Measurements from ENCODE around the gene KRI1.
"Not testable (repeated sequence)": the region's sequence is repeated elsewhere in the genome, so short reads cannot be mapped to it uniquely, and the experiment has no call there.

The KRI1 gene

DNA sequence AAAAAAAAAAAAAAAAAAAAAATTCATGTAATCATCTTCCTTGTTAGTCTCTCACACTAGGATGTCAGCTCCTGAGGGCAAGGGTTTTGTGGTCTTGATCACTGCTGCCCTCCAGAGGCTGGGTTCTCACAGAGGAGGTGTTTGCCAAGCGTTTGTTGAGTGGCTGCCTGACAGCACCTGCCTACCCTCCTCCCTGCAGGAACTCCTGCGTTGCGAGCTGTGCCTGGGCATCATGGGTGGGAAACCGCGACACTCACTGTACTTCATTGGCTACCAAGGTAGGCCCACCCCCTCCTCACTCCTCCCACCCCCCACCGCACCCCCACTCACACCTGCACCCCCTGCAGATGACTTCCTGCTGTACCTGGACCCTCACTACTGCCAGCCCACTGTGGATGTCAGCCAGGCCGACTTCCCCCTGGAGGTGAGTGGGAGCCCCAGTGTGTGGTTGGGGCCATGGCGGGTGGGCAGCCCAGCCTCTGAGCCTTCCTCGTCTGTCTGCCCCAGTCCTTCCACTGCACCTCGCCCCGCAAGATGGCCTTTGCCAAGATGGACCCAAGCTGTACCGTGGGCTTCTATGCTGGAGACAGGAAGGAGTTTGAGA lies 14.0 kb downstream of the KRI1 start:
- peak; percentile 53 for DNase-seq (ENCODE audit: low read depth)
- H3K4me3 ChIP-seq (ENCODE audit: control insufficient read depth, low read depth, low read length), result no peak overlapping the region
- TF ChIP-seq CTCF (conservative IDR thresholded peaks at IDR 0.05; ENCODE audit: control insufficient read depth, insufficient read depth, low read depth, low read length), result peak; percentile 37

DNA sequence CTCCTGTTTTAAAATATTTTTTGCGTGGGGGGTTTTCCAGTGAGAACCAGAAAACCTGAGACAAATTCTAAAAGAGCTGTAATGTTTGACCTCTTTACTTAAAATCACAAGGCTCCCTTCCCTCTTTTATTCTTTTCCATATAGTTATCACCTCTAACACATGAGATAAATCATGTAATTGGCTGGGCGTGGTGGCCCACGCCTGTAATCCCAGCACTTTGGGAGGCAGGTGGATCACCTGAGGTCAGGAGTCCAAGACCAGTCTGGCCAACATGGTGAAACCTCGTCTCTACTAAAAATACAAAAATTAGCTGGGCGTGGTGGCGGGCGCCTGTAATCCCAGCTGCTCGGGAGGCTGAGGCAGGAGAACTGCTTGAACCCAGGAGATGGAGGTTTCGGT lies 14.8 kb downstream of the KRI1 start:
- DNase-seq (ENCODE audit: low read depth); H3K4me3 ChIP-seq (ENCODE audit: control insufficient read depth, low read depth, low read length): not testable (repeated sequence)

GRCh38 chr19:10550336-10550735 lies 15.5 kb downstream of the KRI1 start:
- TF ChIP-seq CTCF (conservative IDR thresholded peaks at IDR 0.05; ENCODE audit: control insufficient read depth, insufficient read depth, low read depth, low read length), result no peak
- no peak for DNase-seq (ENCODE audit: low read depth)
- no peak overlapping the region for H3K4me3 ChIP-seq (ENCODE audit: control insufficient read depth, low read depth, low read length)

DNA sequence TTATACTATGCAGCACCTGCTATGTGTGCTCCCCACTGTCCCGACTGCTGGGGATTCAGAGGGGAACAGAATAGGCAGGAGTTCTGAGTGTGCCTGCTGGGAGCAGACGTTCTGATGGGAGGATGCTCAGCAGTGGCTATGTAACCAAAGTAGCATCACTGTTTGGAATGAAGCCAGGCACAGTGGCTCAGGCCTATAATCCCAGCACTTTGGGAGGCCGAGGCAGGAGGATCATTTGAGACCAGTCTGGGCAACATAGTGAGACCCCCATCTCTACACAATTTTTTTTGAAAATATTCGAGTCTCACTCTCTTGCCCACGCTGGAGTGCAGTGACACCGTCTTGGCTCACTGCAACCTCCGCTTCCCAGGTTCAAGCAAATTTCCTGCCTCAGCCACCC lies 16.1 kb downstream of the KRI1 start:
- no peak overlapping the region for H3K4me3 ChIP-seq (ENCODE audit: control insufficient read depth, low read depth, low read length)
- DNase-seq (ENCODE audit: low read depth), result no peak
- TF ChIP-seq CTCF (conservative IDR thresholded peaks at IDR 0.05; ENCODE audit: control insufficient read depth, insufficient read depth, low read depth, low read length), result no peak

- no peak overlapping the region for H3K4me3 ChIP-seq (ENCODE audit: control insufficient read depth, low read depth, low read length)
- no peak for DNase-seq (ENCODE audit: low read depth)
- TF ChIP-seq CTCF (conservative IDR thresholded peaks at IDR 0.05; ENCODE audit: control insufficient read depth, insufficient read depth, low read depth, low read length), result no peak
Measured at GRCh38 chr19:10548746-10549276, 17.0 kb downstream of the KRI1 start.

DNA sequence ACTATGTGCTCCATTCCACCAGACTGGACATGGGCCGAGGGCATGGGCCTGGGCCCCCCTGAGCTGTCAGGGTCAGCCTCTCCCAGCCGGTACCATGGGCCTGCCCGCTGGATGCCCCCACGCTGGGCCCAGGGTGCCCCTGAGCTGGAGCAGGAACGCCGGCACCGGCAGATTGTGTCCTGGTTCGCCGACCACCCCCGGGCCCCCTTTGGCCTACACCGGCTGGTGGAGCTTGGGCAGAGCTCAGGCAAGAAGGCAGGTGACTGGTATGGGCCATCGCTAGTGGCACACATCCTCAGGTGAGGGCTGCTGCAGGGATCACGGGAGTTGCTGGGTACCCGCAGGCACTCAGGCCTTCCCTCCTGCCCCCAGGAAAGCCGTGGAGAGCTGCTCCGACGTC lies 19.0 kb downstream of the KRI1 start:
- DNase-seq (ENCODE audit: low read depth), result no peak
- TF ChIP-seq CTCF (conservative IDR thresholded peaks at IDR 0.05; ENCODE audit: control insufficient read depth, insufficient read depth, low read depth, low read length), result no peak
- H3K4me3 ChIP-seq (ENCODE audit: control insufficient read depth, low read depth, low read length), result no peak overlapping the region

DNA sequence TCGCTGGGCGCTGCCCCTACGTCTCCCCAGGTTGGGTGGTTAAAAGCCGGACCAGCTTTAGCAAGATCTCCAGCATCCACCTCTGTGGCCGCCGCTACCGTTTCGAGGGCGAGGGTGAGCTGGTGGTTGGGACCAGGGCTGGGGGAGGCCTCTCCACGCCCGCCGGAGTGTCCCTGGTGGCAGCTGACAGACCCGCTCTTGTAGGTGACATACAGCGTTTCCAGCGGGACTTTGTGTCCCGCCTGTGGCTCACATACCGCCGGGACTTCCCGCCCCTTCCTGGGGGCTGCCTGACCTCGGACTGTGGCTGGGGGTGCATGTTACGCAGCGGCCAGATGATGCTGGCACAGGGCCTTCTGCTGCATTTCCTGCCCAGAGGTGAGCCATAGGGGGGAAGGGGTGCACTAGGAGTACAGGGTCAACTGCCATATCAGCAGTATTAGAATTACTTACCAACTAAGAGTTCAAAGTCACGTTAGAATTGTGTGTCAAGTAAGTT lies 21.0 kb downstream of the KRI1 start:
- DNase-seq (ENCODE audit: low read depth), result no peak
- TF ChIP-seq CTCF (conservative IDR thresholded peaks at IDR 0.05; ENCODE audit: control insufficient read depth, insufficient read depth, low read depth, low read length), result no peak
- peak overlapping the region; percentile 74 for H3K4me3 ChIP-seq (ENCODE audit: control insufficient read depth, low read depth, low read length)
